ENCODE data around the gene MAN2B2. TPM values are rescaled to one million over a fixed set of nuclear protein-coding genes. Genes with fewer than 3 reads are reported as not detected.

Gene MAN2B2
- polyA plus RNA-seq, 12 donors: 5.4 to 19.5 (median 7.5) TPM; not detected in 1

- DNase-seq: no peak
These were observed 28.9 kb upstream of the MAN2B2 start for GRCh38 chr4:6546091-6546490.

- peak; percentile 63 for DNase-seq
These were observed 28.1 kb upstream of the MAN2B2 start for GRCh38 chr4:6546681-6547447.

- DNase-seq: no peak
These were observed 26.6 kb upstream of the MAN2B2 start for GRCh38 chr4:6548201-6548881.

- no peak for DNase-seq
These were observed 26.1 kb upstream of the MAN2B2 start for GRCh38 chr4:6548882-6549230.

- no peak for DNase-seq
These were observed 25.5 kb upstream of the MAN2B2 start for GRCh38 chr4:6549445-6549844.

- no peak for DNase-seq
These were observed 24.9 kb upstream of the MAN2B2 start for GRCh38 chr4:6549890-6550620.

- no peak for DNase-seq
These were observed 24.2 kb upstream of the MAN2B2 start for GRCh38 chr4:6550821-6551220.

GRCh38 chr4:6551660-6552059, 23.3 kb upstream of the MAN2B2 start:
- DNase-seq: no peak

GRCh38 chr4:6555519-6555918, 19.5 kb upstream of the MAN2B2 start:
- DNase-seq: no peak

GRCh38 chr4:6556263-6556662, 18.7 kb upstream of the MAN2B2 start:
- DNase-seq: no peak

GRCh38 chr4:6557185-6557584, 17.8 kb upstream of the MAN2B2 start:
- DNase-seq: no peak

GRCh38 chr4:6557856-6558255, 17.1 kb upstream of the MAN2B2 start:
- DNase-seq: no peak

GRCh38 chr4:6560416-6561172, 14.4 kb upstream of the MAN2B2 start:
- DNase-seq: no peak

- no peak for DNase-seq
These were observed 13.8 kb upstream of the MAN2B2 start for GRCh38 chr4:6561173-6561516.

- no peak for DNase-seq
These were observed 13.2 kb upstream of the MAN2B2 start for GRCh38 chr4:6561706-6562371.

GRCh38 chr4:6562931-6563901, 11.8 kb upstream of the MAN2B2 start:
- DNase-seq: no peak

- no peak for DNase-seq
These were observed 10.9 kb upstream of the MAN2B2 start for GRCh38 chr4:6563935-6564645.

GRCh38 chr4:6565691-6566390, 9.1 kb upstream of the MAN2B2 start:
- DNase-seq: no peak

Data from muscle of arm (tissue), 12 donors.